Epithelial cell of esophagus (primary cell): ENCODE measurements around the gene MED6.

ENCODE experiments used
- DNase-seq: peaks from one replicate; pipeline ENCODE4 v3.0.0; 2010; ENCODE audit warnings: low read depth
- H3K4me3 ChIP-seq: 2 replicates; pipeline ENCODE4 v1.5.1; 2011; ENCODE audit warnings: mild to moderate bottlenecking, low read length, control low read depth
- CTCF ChIP-seq: IDR thresholded peaks from 2 replicates; pipeline ENCODE4 v1.5.1; 2011; ENCODE audit warnings: low read depth, mild to moderate bottlenecking, low read length, control low read depth, inconsistent platforms; ENCODE audit not compliant: insufficient read depth; ENCODE audit errors: missing control alignments

MED6 gene

GRCh38 chr14:70624972-70625371 is 24.5 kb upstream of the MED6 start:
- no peak for TF ChIP-seq CTCF
- DNase-seq, result no peak
- H3K4me3 ChIP-seq, result no peak overlapping the region

- peak; percentile 98 for TF ChIP-seq CTCF
- peak; percentile 71 for DNase-seq
These were observed 21.8 kb upstream of the MED6 start for GRCh38 chr14:70622111-70622712.

DNA sequence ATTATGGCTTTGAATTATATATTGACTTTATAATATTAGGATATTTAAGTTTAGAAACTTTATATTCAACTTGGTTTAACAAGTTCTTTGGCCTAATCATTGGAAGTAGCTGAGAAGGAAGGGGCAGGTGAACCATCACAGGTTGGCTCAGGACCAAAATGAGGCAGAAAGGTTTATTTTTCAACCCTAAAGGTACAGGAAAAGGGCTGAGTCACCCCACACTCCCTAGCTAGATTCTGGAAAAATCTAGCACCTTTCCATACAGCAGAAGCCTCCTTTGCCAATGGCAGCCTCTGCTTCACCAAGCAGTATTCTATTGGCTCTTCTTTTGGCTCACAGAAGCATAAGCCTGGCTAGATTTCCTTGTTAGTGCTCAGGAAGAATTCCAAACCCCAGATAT is 19.3 kb upstream of the MED6 start:
- H3K4me3 ChIP-seq, result no peak overlapping the region
- no peak for TF ChIP-seq CTCF
- DNase-seq, result peak; percentile 54

More at GRCh38 chr14:70622111-70622712, 21.8 kb upstream of the MED6 start:
- H3K4me3 ChIP-seq, result no peak overlapping the region

DNA sequence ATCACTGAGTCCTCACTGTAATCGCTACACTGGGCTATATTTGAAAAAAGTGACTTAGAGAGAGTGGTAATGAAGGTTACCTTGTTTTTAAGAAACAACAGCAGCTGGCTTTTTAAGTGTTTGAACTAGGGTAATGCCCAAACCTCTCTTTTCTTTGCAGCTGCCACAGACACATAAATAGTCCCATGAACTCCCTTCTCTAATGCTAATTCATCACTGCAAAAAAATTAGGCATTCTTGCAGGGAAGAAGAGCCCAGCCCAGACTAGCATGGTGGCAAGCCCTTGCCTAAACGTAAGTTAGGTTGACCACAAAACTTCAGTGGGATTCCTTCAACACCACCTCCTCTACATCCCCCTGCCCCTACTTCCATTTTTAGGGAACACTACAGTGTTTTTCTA is 17.9 kb upstream of the MED6 start:
- no peak for DNase-seq
- no peak overlapping the region for H3K4me3 ChIP-seq
- no peak for TF ChIP-seq CTCF

DNA sequence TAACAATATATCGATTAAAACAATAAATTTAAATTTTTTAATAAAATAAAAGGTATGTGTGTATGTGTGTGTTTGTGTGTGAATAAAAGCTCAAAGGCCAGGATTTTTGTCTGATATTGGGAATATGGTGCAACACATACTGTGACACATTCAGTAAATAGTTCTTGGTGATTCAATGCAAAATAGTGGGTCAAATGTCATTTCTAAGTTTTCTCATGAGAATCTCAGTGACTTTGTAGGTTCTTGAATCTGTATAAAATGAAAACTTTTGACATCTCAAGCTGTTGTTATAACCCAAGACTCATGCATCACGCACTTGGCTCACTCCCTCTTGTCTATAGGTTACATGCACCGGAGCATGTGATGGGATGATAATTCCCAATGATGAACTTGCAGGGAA is 16.2 kb upstream of the MED6 start:
- H3K4me3 ChIP-seq, result no peak overlapping the region
- TF ChIP-seq CTCF, result no peak
- DNase-seq, result peak; percentile 65

DNA sequence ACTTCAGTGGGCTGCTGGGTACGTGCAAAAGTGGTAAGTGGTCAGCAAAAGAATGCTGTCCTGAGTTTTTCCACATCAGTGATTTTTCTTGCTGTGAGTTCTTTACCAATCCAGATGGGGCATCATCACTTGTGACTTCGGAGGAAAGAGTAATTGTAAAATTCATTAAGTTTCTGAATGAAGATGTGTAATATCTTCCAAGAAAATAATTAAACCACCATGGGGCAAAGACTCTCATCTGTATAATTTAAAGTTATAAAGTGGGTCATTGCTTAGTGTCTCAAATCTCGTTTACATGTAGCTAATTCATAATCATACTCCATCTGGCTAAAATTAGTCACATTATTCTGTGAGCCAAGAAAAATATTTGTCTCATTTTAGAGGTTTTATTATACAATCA is 10.8 kb upstream of the MED6 start:
- no peak for TF ChIP-seq CTCF
- H3K4me3 ChIP-seq, result no peak overlapping the region
- DNase-seq, result no peak

GRCh38 chr14:70602254-70602653 is 1.8 kb upstream of the MED6 start:
- no peak for DNase-seq
- no peak overlapping the region for H3K4me3 ChIP-seq
- TF ChIP-seq CTCF, result no peak
